ENCODE data around the gene GPR132.
A peak's percentile ranks its signal among the peaks of the same experiment; 100 is the strongest.

Gene GPR132

DNA sequence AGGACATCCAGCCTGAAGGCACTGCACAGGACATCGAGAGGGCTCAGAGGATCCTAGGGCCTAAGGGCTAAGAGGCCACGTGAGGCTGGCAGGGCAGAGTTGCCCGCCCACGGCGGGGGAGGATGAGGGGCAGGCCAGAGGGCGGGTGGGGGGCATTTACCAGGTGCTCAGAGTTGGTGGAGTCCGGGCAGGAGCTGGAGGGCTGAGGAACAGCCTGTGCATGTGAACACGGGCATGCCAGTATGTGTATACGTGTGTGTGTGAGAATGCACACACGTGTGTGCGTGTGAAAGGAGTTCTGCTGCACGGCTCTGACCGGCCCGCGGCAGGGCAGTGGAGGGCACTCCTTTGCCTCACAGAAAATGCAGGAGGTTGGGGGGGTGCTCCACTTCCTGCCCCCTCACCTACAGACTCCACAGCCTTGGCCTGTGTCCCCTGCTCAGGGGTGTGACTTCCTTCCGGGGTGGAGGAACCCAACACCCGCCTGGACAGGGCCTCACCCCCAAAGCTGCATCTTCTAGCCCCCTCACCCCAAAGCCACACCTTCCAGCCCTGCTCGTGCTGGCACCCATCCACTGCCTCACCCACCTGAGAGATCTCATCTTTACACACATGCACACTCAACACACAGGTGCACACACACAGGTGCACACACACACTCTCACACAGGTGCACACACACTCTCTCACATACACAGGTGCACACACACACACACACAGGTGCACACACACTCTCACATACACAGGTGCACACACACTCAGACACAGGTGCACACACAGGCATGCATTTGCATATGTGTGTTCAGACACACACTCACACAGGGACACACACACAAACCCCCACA is 11.8 kb upstream of the GPR132 start:
- TF ChIP-seq SPI1 (IDR thresholded peaks at IDR 0.05; ENCODE audit: low read depth, low read length) (no peak), PAX5 (IDR thresholded peaks at IDR 0.05; ENCODE audit: insufficient read depth, low read length, severe bottlenecking) (no peak), POLR2AphosphoS5 (IDR thresholded peaks at IDR 0.05; ENCODE audit: low read depth, low read length) (no peak), POLR2A (IDR thresholded peaks at IDR 0.05; ENCODE audit: low read depth, low read length) (no peak), POU2F2 (IDR thresholded peaks at IDR 0.05; ENCODE audit: low read depth, low read length) (peak; percentile 40; the same call in 1 of the 2 replicates), TAF1 (IDR thresholded peaks at IDR 0.05; ENCODE audit: low read depth, low read length) (no peak)
- DNase-seq (ENCODE audit: insufficient read length, low spot score), result no peak
- FAIRE-seq, result peak; percentile 88

DNA sequence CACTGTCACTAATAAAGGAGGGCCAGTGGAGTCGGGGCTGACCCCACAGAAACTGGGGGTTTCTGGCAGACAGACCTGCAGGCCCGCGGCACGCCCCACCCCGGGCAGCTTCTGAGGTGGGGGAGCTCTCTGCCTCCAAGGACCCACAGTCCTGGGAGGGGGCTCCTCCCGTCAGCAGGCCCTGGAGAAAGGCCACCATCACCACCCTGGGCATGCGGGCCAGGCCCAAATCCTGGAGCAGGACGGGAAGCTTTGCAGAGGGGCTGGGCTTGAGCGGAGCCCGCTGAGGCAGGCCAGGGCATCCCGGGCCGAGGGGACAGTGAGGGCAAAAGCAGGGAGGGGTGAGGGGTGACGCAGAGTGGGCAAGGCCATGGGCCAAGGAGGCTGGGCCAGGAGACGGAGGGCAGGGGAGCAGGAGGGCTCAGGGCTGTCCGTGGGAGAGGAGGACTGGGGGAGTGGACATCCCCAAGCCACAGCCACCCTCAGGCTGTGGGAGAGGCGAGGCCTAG is 11.1 kb upstream of the GPR132 start:
- FAIRE-seq, result peak; percentile 35
- no peak for DNase-seq (ENCODE audit: insufficient read length, low spot score)
- TF ChIP-seq TAF1 (IDR thresholded peaks at IDR 0.05; ENCODE audit: low read depth, low read length), result no peak
- TF ChIP-seq POLR2A (IDR thresholded peaks at IDR 0.05; ENCODE audit: low read depth, low read length), result no peak
- TF ChIP-seq SPI1 (IDR thresholded peaks at IDR 0.05; ENCODE audit: low read depth, low read length), result no peak
- no peak for TF ChIP-seq POLR2AphosphoS5 (IDR thresholded peaks at IDR 0.05; ENCODE audit: low read depth, low read length)
- TF ChIP-seq POU2F2 (IDR thresholded peaks at IDR 0.05; ENCODE audit: low read depth, low read length), result no peak
- TF ChIP-seq PAX5 (IDR thresholded peaks at IDR 0.05; ENCODE audit: insufficient read depth, low read length, severe bottlenecking), result no peak

DNA sequence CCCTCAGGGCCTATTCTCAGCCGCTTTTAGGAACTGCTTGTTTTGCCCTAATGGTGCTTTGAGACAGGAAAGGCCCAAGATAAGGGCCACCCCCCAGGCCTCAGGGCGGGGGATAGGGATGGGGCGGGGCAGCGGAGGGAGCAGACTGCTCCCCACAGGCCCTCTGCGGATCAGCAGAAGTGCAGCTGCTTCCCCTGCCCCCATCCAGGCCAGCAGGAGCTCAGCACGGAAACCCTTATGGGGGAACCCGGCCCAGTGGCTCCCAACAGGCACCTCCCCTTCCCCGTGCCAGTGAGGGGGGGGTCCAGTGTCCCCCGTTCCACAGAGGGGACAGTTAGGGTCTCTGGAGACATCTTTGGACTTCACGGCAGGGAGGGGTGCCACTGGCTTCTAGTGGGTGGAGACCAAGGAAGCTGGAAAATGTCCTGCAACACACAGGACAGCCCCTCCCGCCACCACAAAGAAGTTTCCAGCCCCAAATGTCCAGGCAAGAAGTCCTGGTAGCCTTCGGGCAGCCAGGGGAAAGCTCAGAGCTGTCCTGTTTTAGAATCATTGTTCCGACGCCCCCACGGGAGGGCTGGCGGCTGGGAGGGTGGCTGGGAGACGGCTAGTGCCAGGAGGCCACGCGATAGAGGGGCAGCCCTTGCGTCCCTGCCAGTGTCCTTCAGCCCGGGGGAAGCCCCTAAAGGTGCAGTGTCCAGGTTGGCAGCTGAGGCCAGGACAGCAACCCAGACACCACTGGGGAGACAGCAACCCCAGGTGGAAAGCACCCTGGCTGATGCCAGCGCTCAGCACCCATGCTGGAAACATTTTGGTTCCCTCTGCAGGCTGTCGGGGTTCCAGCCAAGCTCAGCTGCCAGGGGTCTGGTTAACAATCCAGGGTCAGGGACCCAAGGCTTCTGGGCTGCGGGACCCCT is 10.4 kb upstream of the GPR132 start:
- FAIRE-seq (peak; percentile 95), DNase-seq (ENCODE audit: insufficient read length, low spot score) (peak; percentile 95)
- no peak for TF ChIP-seq PAX5 (IDR thresholded peaks at IDR 0.05; ENCODE audit: insufficient read depth, low read length, severe bottlenecking)
- TF ChIP-seq POU2F2 (IDR thresholded peaks at IDR 0.05; ENCODE audit: low read depth, low read length), result no peak
- TF ChIP-seq POLR2AphosphoS5 (IDR thresholded peaks at IDR 0.05; ENCODE audit: low read depth, low read length), result no peak
- TF ChIP-seq POLR2A (IDR thresholded peaks at IDR 0.05; ENCODE audit: low read depth, low read length), result no peak
- TF ChIP-seq TAF1 (IDR thresholded peaks at IDR 0.05; ENCODE audit: low read depth, low read length), result no peak
- TF ChIP-seq SPI1 (IDR thresholded peaks at IDR 0.05; ENCODE audit: low read depth, low read length), result 0 out of 2 replicates have a peak, but pooled peaks have one; percentile 11

DNA sequence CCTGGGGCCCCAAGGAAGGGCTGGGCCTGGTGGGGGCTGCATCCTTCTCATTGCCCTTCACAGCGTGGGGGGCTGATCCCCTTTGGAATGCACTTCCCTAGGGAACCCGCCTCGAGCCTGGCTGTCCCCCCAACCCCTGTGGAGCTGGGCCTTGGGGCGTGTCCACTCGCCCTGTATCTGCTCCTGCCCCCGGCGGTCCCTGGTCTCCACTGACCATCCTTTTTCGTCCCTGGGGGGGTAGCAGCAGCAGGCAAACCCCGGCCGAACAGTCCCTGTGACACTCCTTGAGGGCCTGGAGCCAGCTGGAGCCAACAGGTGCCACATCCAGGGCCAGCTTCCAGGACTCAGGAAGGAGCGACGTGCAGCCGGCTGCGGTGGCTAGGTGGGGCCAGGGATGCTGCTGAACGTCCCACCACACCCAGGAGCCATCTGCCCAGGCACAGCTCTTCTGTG is 9.4 kb upstream of the GPR132 start:
- FAIRE-seq (no peak), DNase-seq (ENCODE audit: insufficient read length, low spot score) (no peak)
- no peak for TF ChIP-seq TAF1 (IDR thresholded peaks at IDR 0.05; ENCODE audit: low read depth, low read length)
- no peak for TF ChIP-seq POLR2A (IDR thresholded peaks at IDR 0.05; ENCODE audit: low read depth, low read length)
- TF ChIP-seq SPI1 (IDR thresholded peaks at IDR 0.05; ENCODE audit: low read depth, low read length), result no peak
- no peak for TF ChIP-seq POU2F2 (IDR thresholded peaks at IDR 0.05; ENCODE audit: low read depth, low read length)
- no peak for TF ChIP-seq POLR2AphosphoS5 (IDR thresholded peaks at IDR 0.05; ENCODE audit: low read depth, low read length)
- TF ChIP-seq PAX5 (IDR thresholded peaks at IDR 0.05; ENCODE audit: insufficient read depth, low read length, severe bottlenecking), result no peak

DNA sequence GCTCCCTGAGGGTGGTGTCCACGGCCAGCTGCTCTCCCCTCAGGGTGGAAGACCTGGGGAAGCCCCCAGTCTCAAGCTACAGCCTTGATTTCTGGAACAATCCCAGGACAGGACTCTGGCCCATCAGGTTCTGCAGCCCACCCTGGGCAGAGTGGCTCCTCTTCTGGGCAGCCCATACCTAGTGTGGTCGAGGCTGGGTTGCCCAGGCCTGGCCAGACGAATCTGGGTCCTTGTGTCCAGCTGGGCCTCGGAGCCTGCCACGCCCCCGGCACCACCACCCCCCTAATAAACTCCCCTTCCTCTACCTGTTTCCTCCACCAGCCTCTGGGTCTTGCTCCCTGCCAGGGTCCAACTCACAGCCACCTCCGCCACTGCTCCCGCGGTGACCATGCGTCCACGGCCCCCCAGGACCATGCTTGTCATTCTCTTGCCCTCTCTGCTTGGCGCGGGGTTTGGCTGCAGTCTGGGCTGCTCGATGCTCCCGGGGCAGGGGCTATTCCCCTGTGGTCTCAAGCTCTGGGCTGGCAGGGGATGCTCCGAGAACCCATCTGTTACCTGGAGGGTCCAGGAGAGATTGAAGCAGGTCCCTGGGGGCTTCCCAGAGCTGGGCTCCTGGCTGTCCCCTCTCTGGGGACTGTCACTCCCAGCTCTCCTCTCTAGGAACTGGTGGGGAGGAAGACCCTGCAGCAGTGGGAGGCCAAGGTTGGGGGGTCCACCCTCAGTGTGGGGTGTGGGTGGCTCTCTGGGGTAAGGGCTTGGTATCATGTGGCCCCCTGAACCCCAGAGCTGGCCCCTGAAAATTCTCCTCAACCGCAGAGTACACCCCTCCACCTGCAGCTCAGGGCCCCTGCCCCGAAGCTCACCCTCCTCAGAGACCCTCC is 8.7 kb upstream of the GPR132 start:
- FAIRE-seq (no peak), DNase-seq (ENCODE audit: insufficient read length, low spot score) (no peak)
- TF ChIP-seq TAF1 (IDR thresholded peaks at IDR 0.05; ENCODE audit: low read depth, low read length), result no peak
- TF ChIP-seq POLR2AphosphoS5 (IDR thresholded peaks at IDR 0.05; ENCODE audit: low read depth, low read length), result no peak
- no peak for TF ChIP-seq POU2F2 (IDR thresholded peaks at IDR 0.05; ENCODE audit: low read depth, low read length)
- no peak for TF ChIP-seq PAX5 (IDR thresholded peaks at IDR 0.05; ENCODE audit: insufficient read depth, low read length, severe bottlenecking)
- TF ChIP-seq POLR2A (IDR thresholded peaks at IDR 0.05; ENCODE audit: low read depth, low read length), result no peak
- no peak for TF ChIP-seq SPI1 (IDR thresholded peaks at IDR 0.05; ENCODE audit: low read depth, low read length)

DNA sequence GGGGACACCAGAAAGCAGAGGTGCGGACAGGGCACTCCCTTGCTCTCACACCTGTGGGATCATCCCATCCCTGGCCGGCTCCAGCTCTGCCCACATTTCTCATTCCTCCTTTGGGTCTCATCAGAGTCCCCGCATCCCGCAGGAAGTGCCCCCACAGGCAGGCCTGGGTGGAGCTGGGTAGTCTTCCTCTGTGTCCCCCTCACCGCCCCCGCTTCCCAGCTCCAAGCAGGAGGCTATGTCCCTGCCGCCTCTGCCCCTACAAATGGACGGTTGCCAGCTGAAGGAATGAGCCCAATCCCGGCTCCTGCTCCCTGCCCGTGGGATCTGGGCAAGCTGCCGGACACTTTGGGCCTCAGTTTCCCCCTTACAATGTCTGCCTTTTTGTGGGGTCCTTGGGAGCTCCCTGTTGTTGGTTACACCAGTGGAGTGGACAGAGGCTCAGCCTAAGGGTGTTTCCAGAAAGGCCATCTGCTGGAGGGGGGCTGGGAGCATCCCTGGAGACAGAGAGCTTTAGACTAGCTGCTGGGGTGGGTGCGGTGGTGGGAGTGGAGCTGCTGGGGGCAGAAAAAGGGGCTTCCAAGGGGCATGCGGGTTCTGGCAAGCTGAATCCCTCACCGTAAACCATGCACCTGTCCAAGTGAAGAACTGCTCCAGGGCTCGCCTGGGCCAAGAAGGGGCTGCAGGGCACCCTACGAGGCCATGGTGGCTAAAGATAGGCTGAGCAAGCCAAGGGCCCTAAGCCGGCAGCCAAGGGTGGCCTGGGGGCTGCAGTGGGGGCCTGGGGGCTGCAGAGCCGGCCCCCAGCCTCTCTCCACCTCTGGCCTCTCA is 7.9 kb upstream of the GPR132 start:
- DNase-seq (ENCODE audit: insufficient read length, low spot score) (no peak), FAIRE-seq (no peak)
- TF ChIP-seq PAX5 (IDR thresholded peaks at IDR 0.05; ENCODE audit: insufficient read depth, low read length, severe bottlenecking) (no peak), TAF1 (IDR thresholded peaks at IDR 0.05; ENCODE audit: low read depth, low read length) (no peak), POLR2AphosphoS5 (IDR thresholded peaks at IDR 0.05; ENCODE audit: low read depth, low read length) (no peak), SPI1 (IDR thresholded peaks at IDR 0.05; ENCODE audit: low read depth, low read length) (no peak), POLR2A (IDR thresholded peaks at IDR 0.05; ENCODE audit: low read depth, low read length) (no peak), POU2F2 (IDR thresholded peaks at IDR 0.05; ENCODE audit: low read depth, low read length) (no peak)

DNA sequence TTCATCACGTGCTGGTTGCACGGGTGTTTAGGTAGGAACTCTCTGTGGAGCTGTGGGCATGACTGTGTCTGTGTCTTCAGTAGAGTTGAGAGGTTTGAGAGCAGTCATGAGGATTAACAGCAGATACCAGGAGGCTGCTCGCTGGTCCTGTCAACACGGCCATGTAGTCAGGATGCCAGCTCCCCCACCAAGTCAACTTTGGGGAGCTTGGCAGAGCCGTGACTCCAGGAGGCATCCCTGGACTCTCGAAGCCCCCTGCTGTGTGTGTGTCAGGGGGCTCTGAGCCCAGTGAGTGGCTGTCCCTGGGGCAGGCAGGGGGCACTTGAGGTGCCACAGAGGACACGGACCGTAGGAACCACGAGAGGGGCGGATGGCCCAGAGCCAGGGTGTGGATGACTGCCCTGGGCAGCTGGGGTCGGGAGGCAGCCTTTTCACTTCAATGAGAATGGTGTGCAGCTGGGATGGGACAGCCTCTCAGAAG is 7.2 kb upstream of the GPR132 start:
- DNase-seq (ENCODE audit: insufficient read length, low spot score), result no peak
- FAIRE-seq, result peak; percentile 58
- TF ChIP-seq TAF1 (IDR thresholded peaks at IDR 0.05; ENCODE audit: low read depth, low read length), result no peak
- TF ChIP-seq POLR2A (IDR thresholded peaks at IDR 0.05; ENCODE audit: low read depth, low read length), result no peak
- no peak for TF ChIP-seq POLR2AphosphoS5 (IDR thresholded peaks at IDR 0.05; ENCODE audit: low read depth, low read length)

Data from GM12891 (cell line).